ENCODE data around the gene TTC22. TPM values are rescaled to one million over a fixed set of nuclear protein-coding genes. Genes with fewer than 3 reads are reported as not detected.
A peak's percentile ranks its signal among the peaks of the same experiment; 100 is the strongest.
"Not testable (repeated sequence)": the region's sequence is repeated elsewhere in the genome, so short reads cannot be mapped to it uniquely, and the experiment has no call there.

The TTC22 gene
- total RNA-seq, 1 donor from 2014 or later, result 0.16 TPM

- no peak for DNase-seq
These were observed 19.0 kb downstream of the TTC22 start for GRCh38 chr1:54782156-54782555.

GRCh38 chr1:54781023-54781723, 19.9 kb downstream of the TTC22 start:
- no peak for DNase-seq

GRCh38 chr1:54777431-54777830, 23.7 kb downstream of the TTC22 start:
- DNase-seq, result no peak

- DNase-seq, result no peak
These were observed 24.1 kb downstream of the TTC22 start for GRCh38 chr1:54777011-54777410.

- DNase-seq, result not testable (repeated sequence)
These were observed 25.0 kb downstream of the TTC22 start for GRCh38 chr1:54775828-54776721.

GRCh38 chr1:54774820-54775498, 26.2 kb downstream of the TTC22 start:
- no peak for DNase-seq

GRCh38 chr1:54772951-54773350, 28.2 kb downstream of the TTC22 start:
- no peak for DNase-seq

GRCh38 chr1:54768093-54768492, 33.0 kb downstream of the TTC22 start:
- DNase-seq, result no peak

GRCh38 chr1:54767526-54767925, 33.6 kb downstream of the TTC22 start:
- no peak for DNase-seq

- no peak for DNase-seq
These were observed 34.4 kb downstream of the TTC22 start for GRCh38 chr1:54766726-54767125.

- no peak for DNase-seq
These were observed 36.1 kb downstream of the TTC22 start for GRCh38 chr1:54764922-54765561.

GRCh38 chr1:54764133-54764921, 36.8 kb downstream of the TTC22 start, which contains the start of gene PARS2:
Gene PARS2 (minus strand): TSS chr1:54764523. CDS start chr1:54759161, 5,362 bp downstream.
- peak; percentile 95 for DNase-seq

- no peak for DNase-seq
These were observed 37.3 kb downstream of the TTC22 start for GRCh38 chr1:54763816-54764132.

GRCh38 chr1:54758678-54759348, 42.3 kb downstream of the TTC22 start:
- no peak for DNase-seq

GRCh38 chr1:54757833-54758232, 43.3 kb downstream of the TTC22 start:
- DNase-seq, result no peak

GRCh38 chr1:54754486-54755285, 46.4 kb downstream of the TTC22 start:
- no peak for DNase-seq

- DNase-seq, result no peak
These were observed 47.1 kb downstream of the TTC22 start for GRCh38 chr1:54754045-54754444.

- DNase-seq, result no peak
These were observed 49.7 kb downstream of the TTC22 start for GRCh38 chr1:54751426-54751825.

GRCh38 chr1:54750596-54750995, 50.5 kb downstream of the TTC22 start:
- no peak for DNase-seq

Data from occipital lobe (tissue), 2 donors.